ENCODE measurements around the gene FASN.

FASN gene

DNA sequence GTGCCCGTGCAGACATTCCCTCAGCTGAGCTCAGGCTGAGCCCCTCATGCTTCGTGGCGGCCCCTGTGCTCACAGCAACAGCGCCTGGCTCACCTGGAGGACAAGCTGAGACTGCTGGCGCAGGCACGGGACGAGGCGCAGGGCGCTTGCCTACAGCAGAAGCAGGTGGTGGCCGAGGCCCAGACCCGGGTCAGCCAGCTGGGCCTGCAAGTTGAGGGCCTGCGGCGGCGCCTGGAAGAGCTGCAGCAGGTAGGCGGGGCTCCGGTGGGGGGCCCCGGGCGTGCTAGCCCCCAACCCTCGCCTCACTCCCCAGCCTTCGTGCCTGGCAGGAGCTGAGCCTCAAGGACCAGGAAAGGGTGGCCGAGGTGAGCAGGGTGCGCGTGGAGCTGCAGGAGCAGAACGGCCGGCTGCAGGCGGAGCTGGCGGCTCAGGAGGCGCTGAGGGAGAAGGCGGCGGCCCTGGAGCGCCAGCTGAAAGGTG is 68.0 kb downstream of the FASN start:
- no peak overlapping the region for H3K4me3 ChIP-seq (ENCODE audit: control insufficient read depth, low read depth, low read length)
- TF ChIP-seq, protein P1, sequence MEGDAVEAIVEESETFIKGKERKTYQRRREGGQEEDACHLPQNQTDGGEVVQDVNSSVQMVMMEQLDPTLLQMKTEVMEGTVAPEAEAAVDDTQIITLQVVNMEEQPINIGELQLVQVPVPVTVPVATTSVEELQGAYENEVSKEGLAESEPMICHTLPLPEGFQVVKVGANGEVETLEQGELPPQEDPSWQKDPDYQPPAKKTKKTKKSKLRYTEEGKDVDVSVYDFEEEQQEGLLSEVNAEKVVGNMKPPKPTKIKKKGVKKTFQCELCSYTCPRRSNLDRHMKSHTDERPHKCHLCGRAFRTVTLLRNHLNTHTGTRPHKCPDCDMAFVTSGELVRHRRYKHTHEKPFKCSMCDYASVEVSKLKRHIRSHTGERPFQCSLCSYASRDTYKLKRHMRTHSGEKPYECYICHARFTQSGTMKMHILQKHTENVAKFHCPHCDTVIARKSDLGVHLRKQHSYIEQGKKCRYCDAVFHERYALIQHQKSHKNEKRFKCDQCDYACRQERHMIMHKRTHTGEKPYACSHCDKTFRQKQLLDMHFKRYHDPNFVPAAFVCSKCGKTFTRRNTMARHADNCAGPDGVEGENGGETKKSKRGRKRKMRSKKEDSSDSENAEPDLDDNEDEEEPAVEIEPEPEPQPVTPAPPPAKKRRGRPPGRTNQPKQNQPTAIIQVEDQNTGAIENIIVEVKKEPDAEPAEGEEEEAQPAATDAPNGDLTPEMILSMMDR (conservative IDR thresholded peaks at IDR 0.05; ENCODE audit: control insufficient read depth, insufficient read depth, low read depth, low read length), result no peak
- DNase-seq (ENCODE audit: low read depth), result no peak

DNA sequence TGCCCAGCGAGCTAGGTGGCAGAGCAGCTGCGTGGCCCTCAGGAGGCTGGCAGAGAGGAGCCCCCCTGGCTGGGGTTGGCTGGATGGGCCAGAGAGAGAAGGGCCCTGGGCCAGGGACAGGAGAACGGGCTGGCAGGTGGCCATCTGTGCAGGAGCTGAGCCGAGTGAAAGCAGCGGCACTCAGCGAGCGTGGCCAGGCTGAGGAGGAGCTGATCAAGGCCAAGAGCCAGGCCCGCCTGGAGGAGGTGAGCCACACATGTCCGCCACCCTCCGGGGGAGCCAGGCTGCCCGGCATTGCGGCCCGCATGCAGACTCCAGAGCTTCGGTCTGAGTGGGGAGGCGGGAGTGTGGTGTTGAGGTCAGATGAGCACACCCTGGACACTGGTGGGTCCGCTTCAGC is 68.6 kb downstream of the FASN start:
- TF ChIP-seq, protein P1 (conservative IDR thresholded peaks at IDR 0.05; ENCODE audit: control insufficient read depth, insufficient read depth, low read depth, low read length), result no peak
- DNase-seq (ENCODE audit: low read depth), result no peak
- H3K4me3 ChIP-seq (ENCODE audit: control insufficient read depth, low read depth, low read length), result no peak overlapping the region

DNA sequence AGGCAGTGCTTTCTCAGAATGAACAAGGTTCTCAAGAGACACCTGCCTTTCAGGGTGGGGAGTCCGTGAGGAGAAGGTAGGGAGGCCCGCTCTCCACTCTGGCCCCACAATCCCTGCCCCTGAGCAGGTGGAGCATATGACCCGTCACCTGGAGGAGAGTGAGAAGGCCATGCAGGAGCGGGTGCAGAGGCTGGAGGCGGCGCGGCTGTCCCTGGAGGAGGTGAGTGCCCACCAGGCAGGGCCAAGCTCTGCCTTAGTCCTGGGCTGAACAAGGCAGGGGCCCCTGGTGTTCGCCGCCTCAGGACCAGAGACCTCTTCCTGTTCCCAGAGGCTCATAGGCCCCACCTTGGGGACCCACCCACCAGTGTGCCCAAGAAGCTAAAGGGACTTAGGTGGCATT is 69.1 kb downstream of the FASN start:
- DNase-seq (ENCODE audit: low read depth), result no peak
- TF ChIP-seq, protein P1 (conservative IDR thresholded peaks at IDR 0.05; ENCODE audit: control insufficient read depth, insufficient read depth, low read depth, low read length), result no peak
- H3K4me3 ChIP-seq (ENCODE audit: control insufficient read depth, low read depth, low read length), result no peak overlapping the region

Data from fibroblast of mammary gland (primary cell).